GM18868 (cell line): ENCODE data around the gene ADD3.
"Not testable (repeated sequence)": the region's sequence is repeated elsewhere in the genome, so short reads cannot be mapped to it uniquely, and the experiment has no call there.

Source experiments
- ATAC-seq: cut with Tn5 transposase; IDR thresholded peaks from one replicate; pipeline ENCODE4 v1.9.1; 2021; ENCODE audit warnings: mild to moderate bottlenecking, moderate library complexity; ENCODE audit not compliant: unreplicated experiment

The ADD3 gene

DNA sequence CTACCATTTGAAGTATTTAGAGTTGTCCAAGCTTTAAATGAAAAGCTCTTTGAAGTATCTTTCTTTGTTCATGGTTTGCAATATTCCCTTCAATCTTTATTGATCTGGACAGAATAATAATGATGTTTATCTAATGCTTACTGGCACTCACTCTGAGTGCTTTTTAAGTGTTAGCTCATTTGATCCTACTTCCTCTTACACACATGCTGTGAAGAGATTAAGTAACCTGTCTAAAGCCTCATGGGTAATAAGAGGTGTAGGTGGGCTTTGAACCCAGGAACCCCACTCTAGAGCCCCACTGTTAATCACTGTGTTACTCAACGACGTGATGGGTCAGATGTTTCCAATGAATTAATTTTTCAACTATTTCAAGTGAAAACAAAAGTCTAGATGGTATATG, 31.1 kb upstream of the ADD3 start:
- ATAC-seq, result no peak

DNA sequence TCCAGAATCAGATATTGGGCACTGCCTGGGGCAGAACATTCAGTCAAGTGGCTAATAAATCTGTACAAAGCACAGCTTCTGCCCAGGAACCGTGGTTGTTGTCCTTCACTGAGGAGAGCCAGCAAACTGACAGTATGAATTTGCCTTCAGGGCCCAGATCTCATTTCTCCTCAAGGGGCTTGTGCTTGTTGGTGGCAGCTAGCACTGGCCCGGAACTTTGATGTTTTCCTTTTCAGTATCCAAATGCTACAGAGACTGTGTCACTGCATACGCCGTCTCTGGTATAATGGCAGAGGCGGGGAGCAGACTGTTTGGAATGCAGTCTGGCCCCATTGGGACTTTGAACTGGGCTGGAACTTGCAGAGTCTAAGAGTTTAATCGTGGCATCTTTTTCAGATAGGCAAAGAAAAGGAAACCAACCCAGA, 30.4 kb upstream of the ADD3 start:
- no peak for ATAC-seq

DNA sequence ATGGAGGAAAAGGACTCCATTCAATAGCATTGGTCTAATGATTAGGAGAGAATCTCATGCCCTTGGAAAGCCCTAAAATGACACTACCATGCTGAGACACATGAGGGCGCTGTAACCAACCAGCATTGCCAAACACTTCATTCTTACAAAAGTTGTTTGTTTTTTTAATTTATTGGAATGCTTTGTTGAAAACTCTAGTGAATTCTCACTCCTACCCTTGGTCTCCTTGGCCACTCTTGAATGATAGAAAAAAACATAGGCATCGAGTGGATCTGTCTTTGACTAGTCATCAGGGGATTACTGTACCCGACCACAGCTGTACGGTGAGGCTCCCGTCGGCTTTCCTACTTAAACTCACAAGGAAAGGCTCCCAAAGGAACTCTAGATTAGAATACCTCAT, 29.3 kb upstream of the ADD3 start:
- peak; percentile 59 for ATAC-seq

DNA sequence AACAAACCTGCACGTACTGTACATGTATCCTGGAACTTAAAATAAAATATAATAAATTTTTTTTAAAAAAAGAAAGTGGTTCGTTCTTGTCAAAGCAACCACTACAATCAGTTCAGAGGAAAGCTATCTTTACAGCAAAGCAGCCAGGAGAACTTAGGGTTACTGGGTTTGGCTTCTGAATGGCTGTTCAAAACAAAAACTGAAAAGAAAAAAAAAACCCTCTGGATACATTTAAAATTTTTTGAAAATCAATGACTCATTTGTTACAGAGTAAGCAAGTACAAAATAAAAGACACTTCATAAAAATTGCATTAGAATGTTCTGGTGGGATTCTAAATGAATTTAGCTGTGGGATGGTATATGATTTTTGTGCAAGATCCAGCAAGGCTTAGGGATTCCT, 28.6 kb upstream of the ADD3 start:
- ATAC-seq, result no peak

DNA sequence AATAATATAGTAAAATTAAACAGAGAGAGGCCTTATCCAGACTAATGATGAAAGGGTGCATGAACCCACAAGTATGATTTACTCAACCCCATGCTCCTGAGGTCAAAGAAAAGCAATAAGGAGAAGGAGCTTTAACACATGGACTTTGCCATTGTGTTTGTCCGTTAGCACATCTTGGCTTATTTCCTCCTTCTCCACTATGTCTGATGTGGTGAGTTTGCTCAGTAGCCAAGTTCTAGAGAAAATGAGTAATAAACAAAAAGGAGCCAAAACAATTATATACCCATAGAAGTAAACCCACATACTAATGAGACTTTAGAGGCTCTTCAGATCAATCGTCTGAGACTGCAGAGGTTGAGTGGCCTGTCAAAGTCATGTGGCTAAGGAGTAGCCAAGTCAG, 26.1 kb upstream of the ADD3 start:
- ATAC-seq, result no peak

DNA sequence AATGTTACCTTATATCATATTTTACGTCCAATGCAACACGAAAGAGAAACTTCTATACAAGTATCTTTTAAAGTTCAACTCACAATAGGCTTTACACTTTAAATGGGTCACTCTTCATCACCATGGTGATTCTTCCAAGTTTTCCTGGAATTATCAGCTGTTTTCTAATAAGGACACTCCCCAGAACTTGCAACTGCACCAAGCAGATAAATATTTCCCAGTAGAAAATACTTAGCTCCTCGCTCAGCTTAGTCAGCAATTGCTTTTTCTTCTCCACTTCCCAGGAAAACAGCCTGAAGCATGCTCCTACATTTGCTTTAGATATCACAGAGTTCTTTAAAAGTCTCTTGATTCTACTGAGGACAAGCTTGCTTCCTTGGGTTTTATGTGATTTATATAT, 25.7 kb upstream of the ADD3 start:
- ATAC-seq, result no peak

DNA sequence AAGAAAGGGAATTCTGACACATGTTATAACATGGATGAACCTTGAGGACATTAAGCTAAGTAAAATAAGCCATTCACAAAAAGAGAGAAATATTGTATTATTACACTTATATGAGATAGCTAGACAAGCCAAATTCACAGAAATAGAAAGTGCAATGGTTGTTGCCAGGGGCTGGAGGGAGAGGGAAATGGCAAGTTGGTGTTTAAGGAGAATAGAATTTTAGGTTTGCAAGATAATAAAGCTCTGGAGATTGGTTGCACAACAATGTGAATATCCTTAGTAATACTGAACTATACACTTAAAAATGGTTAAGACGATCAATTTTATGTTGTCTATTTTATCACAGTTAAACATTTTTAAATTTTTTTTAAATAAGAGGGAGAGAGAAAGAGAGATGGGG, 25.0 kb upstream of the ADD3 start:
- no peak for ATAC-seq

DNA sequence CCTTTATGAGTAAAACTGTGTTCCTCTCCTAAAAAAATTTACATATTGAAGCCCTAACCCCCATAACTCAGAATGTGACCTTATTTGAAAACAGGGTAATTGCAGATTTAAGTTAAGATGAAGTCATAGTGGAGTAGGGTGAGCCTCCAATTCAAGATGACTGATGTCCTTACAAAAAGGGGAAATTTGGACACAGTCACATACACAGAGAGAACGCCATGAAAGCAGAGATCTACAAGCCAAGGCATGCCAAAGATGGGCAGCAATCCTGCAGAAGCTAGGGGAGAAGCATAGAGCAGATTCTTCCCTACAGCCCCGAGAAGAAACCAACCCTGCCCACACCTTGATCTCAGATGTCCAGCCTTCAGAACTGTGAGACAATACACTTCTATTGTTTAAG, 23.8 kb upstream of the ADD3 start:
- no peak for ATAC-seq

DNA sequence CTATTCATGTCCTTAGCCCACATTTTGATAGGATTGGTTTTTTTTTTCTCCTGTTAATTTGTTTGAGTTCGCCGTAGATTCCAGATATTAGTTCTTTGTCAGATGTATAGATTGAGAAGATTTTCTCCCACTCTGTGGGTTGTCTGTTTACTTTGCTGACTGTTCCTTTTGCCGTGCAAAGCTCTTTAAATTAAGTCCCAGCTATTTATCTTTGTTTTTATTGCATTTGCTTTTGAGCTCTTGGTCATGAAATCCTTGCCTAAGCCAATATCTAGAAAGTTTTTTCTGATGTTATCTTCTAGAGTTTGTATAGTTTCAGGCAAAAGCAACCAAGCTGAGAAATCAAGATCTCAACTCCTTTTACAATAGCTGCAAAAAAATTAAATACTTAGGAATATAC, 22.0 kb upstream of the ADD3 start:
- not testable (repeated sequence) for ATAC-seq

DNA sequence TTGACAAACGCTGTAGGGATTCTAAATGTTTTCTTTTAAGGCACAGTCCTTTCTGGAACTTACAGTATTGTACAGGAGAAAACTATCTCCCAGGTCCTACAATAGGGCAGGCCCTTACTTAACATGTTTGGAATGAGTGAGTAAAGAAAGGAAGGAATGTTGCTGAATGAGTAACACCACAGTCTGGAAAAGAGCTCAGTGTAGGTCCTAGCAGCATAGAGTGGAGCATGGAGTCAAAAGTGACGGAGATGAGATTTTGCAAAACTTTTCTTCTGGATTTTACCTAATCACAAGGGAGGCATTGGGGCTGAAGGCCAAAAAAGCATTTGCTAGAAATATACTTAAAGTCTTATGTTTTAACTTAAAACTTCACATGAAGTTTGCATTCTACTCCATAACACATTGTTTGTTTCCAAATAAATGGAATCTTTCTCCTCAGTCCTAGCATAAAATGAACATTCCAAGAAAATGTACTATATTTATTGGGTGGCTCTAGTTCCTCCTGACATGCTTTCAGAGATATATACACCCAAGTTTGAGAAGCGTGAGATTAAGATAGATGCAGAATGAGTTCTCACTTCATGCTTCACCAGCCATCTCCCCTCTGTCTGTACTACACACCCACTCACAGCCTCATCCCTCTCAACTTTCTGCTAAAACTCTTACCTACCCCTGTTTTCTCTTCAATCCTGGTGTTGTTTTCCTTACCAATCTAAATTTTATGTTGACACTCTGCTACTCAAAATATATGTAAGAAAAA, 20.2 kb upstream of the ADD3 start:
- no peak for ATAC-seq

DNA sequence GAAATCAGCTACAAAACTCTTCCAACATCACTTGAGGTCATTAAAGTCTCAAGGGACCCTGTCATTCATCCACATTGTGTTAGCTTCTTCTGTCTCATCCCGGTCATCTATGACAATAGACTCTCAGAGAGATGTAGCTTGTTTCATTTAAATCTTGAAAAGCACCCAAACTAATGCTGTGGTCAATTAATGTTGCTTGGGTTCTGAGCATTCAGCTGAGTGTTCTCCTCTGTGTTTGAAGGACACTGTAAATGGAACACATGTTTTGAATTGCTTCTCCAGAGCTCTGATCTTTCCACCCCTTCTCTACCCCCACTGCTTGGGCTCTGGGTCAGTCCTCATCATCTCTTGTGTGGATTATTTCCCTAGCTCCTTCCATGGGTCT, 19.6 kb upstream of the ADD3 start:
- ATAC-seq, result no peak

DNA sequence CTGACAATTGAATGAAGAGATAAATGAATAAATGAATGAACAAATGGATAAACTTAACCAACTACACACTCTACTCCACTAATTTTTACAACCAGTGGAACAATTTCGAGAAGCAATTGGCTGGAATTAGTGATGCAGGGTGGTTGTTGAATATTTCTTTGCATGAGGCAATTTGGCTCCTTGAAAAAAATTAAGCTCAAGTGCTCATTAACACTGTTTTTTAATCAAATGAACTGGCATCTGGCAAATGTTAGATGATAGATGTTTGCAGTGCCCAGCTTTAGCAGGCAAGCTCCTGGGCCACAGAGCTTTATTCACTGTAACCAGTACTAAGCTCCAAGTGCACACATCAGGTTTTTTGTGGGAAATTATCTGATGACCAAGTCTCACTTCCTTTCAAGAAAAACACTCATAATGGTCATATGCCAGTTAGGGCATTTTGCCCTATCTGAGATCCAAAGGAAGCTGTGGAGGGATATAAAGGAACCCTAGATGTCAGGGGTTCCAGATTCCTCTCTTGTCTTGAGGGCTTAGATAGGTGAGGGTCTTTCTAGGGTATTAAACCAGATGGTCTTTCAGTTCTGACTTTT, 16.4 kb upstream of the ADD3 start:
- ATAC-seq, result no peak

DNA sequence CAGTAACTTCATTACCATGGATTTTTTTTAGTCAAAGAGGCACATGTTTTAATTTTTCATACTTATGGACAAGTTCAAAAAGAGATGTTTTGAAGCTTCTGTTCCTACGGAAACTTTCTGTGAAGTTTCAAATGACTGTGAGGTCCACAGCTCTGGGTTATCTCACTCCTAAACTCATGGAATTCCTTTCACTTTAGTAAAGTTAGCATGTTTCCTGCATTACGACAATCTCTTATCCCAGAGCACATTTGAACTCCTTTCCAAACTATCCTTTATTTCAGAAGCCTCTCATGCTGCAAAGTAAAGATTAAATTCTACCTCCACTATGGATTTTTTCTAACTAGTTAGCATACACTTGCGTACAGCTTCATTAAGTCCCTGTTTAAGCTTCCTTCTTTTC, 15.3 kb upstream of the ADD3 start:
- ATAC-seq, result no peak

DNA sequence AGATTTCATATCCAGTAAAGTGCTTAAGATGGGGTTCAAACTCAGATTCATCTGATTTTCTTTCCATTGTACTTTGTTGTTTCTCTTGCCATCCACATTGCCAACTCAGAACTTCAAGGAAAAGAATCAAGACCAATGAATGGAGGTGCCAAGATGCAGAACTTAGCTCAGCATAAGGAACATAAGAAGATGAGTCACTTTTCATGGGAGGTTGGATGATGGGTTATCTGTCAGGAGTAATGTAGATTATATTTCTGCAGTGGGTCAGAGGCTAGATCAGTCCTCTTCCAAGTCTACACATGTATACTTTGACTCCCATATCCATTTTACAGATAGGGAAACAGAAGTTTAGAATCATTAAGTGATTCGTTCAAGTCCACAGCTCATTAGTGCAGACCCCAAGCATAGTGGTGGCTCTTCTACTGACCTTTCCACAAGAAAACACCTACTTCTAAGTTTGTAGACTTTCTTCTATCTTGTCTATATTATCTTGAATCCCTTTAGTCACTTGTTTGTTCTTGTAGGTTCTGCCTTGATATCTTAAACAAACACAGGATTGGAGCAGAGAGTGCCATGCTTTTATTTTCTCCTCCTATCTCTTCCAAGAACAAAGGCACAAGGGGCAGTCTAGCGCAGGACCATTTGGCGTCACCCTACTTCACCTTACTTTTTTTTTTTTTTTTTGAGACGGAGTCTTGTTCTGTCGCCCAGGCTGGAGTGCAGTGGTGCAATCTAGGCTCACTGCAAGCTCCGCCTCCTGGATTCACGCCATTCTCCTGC, 14.0 kb upstream of the ADD3 start:
- ATAC-seq, result no peak

DNA sequence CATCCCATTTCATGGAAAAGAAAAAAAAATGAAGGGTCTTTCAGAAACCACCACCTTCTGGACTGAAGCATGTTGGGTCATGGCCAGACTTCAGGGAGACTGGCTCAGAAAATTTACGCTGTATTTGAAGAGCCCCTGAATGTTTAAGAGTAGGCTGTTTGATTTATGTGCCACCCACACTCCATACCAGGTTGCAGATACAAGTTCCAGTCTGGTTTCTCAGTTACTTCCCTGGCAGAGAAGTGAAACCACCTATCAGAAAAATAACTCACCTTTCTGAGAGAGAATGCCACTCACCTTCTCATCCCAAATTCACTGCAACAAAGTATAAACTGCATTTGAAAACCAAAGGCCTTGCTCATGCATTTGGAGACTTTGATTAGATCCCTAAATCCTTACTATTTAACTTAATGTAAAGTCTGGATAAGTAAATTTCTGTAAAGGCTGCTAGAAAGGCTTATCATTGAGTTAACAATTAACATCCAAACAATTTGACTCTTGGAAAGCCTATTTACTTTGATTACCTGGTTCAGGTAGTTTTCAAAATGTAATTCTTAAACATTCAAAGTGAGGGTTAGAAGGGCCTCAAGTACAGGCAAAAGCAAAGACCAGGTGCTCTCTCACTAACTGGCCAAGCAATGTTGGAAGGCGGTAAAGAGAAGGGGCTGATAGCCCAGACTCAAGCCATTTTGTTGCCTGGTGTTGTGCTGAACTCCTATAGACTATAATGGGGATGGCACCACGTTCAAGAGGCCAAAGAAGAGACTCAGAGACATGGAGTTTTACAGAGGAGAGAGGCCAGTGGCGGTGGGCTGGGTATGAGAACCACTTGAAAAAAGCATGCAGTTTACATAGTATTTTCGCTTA, 12.8 kb upstream of the ADD3 start:
- ATAC-seq, result no peak

DNA sequence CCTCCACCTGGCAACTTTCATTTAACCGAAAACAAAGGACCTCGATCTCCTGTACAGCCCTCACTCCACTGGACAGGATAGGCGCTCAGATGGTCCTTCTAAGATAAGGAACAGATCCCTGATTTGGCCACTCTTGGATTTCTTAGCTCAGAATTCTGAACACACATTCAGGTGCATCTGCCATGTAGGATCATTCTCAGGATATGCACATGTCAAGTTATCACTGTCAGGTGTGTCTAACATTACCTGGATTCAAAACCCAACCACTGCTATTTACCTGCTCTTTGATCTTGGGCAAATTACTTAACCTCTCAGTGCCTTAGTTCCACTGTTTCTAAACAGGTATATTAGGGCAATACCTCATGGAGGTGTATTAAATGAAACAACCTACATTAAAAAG, 12.2 kb upstream of the ADD3 start:
- no peak for ATAC-seq

DNA sequence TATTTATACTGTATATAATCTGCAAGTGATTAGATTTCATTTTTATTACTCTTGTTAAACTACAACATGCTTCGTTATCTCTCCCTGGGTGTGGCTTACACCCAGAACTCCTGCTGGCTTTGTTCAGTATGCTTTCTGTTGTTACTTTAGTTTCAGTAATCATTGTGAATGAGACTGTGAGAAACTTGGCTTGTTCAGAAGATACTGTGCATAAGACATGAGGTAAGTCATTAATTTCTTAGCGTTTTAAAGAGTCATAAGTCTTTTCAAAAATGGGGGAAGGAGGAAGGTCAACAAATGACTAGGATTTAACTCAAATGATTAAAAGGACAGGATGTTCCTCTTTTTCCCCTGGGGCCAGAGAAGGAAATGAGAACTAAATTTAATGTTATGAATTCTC, 11.6 kb upstream of the ADD3 start:
- peak; percentile 73 for ATAC-seq

DNA sequence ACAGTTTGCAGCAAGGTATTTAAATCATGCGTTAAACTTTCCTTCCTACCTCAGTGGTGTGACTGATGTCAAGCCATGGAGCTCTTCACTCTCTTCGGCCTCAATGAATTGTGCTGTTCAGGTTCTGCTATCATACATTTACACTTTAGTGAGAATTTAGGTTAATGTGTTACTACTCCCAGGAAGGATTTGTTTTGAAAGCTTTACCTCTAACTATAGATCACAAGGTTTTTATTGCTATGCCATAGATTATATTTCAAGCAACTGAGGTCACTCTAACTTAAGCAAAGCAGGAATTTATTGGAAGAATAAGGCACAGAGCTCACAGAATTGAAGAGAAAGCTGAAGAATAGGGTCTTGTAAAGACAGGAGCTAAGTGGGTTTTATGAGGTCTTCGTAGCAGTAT, 11.0 kb upstream of the ADD3 start:
- peak; percentile 25 for ATAC-seq

DNA sequence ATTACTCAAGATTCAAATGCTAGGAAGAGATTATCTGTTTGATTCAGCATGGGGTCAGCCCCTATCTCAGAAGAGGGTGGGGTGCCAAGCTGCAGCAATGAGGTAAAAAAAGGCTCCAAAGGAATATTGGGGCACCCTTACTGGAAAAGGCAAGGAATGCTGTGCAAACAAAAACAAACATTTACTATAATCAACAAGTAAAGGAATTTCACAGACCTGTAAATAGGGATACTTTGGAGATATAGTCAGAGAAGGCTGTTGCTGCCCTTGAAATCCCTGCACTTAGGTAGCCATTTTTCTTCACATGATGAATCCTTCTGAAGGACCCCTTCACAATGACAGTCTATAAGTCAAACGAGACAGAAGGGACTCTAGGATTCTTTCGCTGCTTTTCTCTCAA, 10.6 kb upstream of the ADD3 start:
- ATAC-seq, result no peak

DNA sequence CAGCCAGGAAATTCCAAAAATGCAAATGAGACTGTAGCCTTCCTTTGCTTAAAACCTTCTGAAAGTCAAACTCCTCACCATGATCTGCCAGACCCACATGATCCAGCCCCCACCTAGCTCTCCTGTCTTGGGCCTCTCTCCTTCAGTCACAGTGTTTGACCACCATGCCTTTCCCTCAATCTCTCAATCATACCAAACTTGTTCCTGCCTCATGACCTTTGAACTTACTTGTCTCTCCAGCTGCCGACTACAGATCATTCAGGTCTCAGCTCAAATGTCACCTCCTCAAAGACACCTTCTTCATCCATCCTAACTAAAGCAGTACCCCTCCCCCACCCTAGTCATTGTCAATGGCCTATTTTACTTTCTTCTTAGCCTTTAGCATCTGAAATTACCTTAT, 9.3 kb upstream of the ADD3 start:
- ATAC-seq, result no peak

DNA sequence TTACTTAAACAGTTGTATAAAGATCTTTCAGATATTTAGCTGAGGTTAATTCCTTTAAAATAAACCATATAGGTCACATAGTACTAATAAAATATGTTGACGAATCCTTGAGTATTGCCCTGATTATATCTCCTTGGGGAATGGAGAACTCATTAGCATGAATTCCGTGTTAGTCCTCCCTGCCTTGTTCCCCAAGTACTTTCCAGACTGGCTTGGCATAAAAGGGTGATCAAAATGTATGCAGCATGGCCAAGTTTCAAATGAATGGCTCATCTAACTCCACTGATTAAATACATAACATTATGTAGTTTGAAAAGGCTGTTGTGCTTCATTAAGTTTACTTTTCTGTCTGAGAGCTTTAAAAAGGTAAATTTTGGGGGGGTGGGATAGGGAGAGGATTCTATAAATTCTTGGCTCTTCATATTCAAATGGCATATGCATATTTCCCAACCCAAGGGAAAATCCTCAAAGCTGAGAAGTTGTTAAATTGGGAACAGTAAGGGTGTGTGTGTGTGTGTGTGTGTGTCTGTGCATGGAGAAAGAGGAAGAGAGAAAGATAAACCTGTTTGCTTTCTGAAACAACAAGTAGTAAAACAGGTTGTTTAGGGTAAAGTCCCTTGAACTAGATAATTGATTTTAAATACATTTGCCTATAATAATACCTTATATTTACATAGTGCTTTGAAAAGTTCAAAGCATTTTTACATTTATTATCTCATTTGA, 4.8 kb upstream of the ADD3 start:
- no peak for ATAC-seq
